Skeletal muscle tissue (tissue), 4 donors: ENCODE data around the gene PEAK3. TPM values are rescaled to one million over a fixed set of nuclear protein-coding genes. Genes with fewer than 3 reads are reported as not detected.

Experiments used
- H3K27ac ChIP-seq: one replicate; pipeline ENCODE4 v1.7.0; 2013; ENCODE audit warnings: mild to moderate bottlenecking, low read depth, low read length, inconsistent platforms
- H3K27me3 ChIP-seq, 3 donors: one replicate each; pipeline ENCODE4 v1.7.0; 2013; ENCODE audit warnings: low read length in 3 of 3; ENCODE audit not compliant: control insufficient read depth in 3 of 3, insufficient read depth in 3 of 3
- H3K36me3 ChIP-seq, 3 donors: one replicate each; pipeline ENCODE4 v1.7.0; 2013; ENCODE audit warnings: low read length in 3 of 3; ENCODE audit not compliant: control insufficient read depth in 3 of 3, insufficient read depth in 3 of 3
- H3K4me1 ChIP-seq, 3 donors: one replicate each; pipeline ENCODE4 v1.7.0; 2013; ENCODE audit warnings: low read length in 3 of 3, mild to moderate bottlenecking in 3 of 3; ENCODE audit not compliant: control insufficient read depth in 3 of 3, insufficient read depth in 3 of 3
- H3K4me3 ChIP-seq, 3 donors: one replicate each; pipeline ENCODE4 v1.7.0; 2013; ENCODE audit warnings: low read length in 3 of 3
- H3K9ac ChIP-seq, 3 donors: one replicate each; pipeline ENCODE4 v1.7.0; 2013; ENCODE audit warnings: low read length in 3 of 3, mild to moderate bottlenecking in 3 of 3, moderate library complexity in 2 of 3, low read depth in 1 of 3
- H3K9me3 ChIP-seq, 3 donors: one replicate each; pipeline ENCODE4 v1.7.0; 2013; ENCODE audit warnings: low read length in 3 of 3; ENCODE audit not compliant: control insufficient read depth in 3 of 3
- total RNA-seq: library from RNA; depleted of rRNA; stranded (reverse); fragments of >200 nt; gene quantifications from one replicate; pipeline ENCODE4 v1.2.3, GENCODE V29; 2014
- donor health status: Osteomylitis.

The PEAK3 gene
- total RNA-seq, 1 donor from 2014 or later: not detected

- Histone ChIP-seq H3K4me3 (no peak overlapping the region), H3K27me3 (no peaks in the 10 kb centered on the region), H3K27ac (no peak overlapping the region), H3K36me3 (peaks cover 20 to 28% (median 26%) of the 10 kb centered on the region in 3 donors), H3K9ac (peak overlapping the region in 1 of 3 donors; percentile 16), H3K9me3 (no peaks in the 10 kb centered on the region), H3K4me1 (peaks cover 49 to 70% (median 54%) of the 10 kb centered on the region in 3 donors)
These were observed 48.2 kb downstream of the PEAK3 start for GRCh38 chr19:2233601-2234280.

DNA sequence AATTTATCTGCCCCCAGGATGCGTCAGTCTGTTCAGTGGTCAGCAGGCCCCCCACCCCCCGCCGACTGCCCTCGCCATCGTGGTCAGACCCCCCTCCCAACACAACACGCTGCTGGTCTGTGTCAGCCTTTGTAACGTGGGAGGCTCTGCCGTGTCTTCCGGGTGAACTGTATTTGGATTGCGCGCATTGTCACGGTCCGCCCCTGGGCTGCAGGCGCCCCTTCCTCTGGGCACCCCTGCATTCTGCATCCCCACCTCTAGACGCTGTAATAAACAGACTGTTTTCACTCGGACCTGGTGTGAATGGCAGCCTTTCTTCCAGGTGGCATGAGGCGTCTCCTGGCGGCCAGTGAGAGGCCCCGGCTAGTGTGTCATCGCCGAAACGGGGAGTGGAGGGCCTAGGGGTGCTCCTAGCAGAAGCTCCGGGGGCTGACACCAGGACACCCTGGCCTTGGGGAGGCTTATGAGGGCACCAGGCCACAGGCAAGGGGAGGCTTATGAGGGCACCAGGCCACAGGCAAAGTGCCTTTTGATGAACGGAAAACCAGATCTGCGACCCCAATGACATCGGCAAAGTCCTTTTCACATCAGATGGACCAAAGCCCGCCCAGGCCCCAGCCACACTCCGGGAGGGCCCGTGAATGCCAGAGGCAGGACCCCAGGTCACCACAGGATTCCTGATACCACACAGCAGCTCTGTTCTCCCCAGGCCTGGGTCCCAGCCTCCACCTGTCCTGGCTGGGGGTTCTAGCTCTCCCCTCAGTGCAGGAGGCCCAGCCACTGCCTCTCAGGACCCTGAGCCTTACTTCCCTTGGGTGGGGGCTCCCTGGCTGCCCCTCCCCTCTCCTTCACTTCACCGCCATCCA, 49.5 kb downstream of the PEAK3 start:
- H3K27ac ChIP-seq: no peak overlapping the region
- H3K36me3 ChIP-seq: peaks cover 25 to 31% (median 26%) of the 10 kb centered on the region in 3 donors
- H3K27me3 ChIP-seq: no peaks in the 10 kb centered on the region
- H3K4me3 ChIP-seq: no peak overlapping the region
- peaks cover 43 to 64% (median 47%) of the 10 kb centered on the region in 3 donors for H3K4me1 ChIP-seq
- no peak overlapping the region for H3K9ac ChIP-seq
- H3K9me3 ChIP-seq: no peaks in the 10 kb centered on the region

- peak overlapping the region in 2 of 3 donors; percentile 45 to 60 for H3K9ac ChIP-seq
- H3K4me1 ChIP-seq: peaks cover 37 to 61% (median 42%) of the 10 kb centered on the region in 3 donors
- peaks cover 26 to 33% (median 29%) of the 10 kb centered on the region in 3 donors for H3K36me3 ChIP-seq
- peak overlapping the region in 1 of 3 donors; percentile 8 for H3K4me3 ChIP-seq
- no peaks in the 10 kb centered on the region for H3K9me3 ChIP-seq
- no peaks in the 10 kb centered on the region for H3K27me3 ChIP-seq
- H3K27ac ChIP-seq: peak overlapping the region; percentile 75
These were observed 50.3 kb downstream of the PEAK3 start for GRCh38 chr19:2231621-2232221.

- Histone ChIP-seq H3K9me3 (no peaks in the 10 kb centered on the region), H3K36me3 (peaks cover 28 to 39% (median 35%) of the 10 kb centered on the region in 3 donors), H3K4me3 (peak overlapping the region in 2 of 3 donors; percentile 8 to 35), H3K27ac (peak overlapping the region; percentile 75), H3K9ac (peak overlapping the region in 2 of 3 donors; percentile 45 to 60), H3K27me3 (no peaks in the 10 kb centered on the region), H3K4me1 (peaks cover 35 to 61% (median 42%) of the 10 kb centered on the region in 3 donors)
These were observed 51.0 kb downstream of the PEAK3 start for GRCh38 chr19:2230807-2231533.

DNA sequence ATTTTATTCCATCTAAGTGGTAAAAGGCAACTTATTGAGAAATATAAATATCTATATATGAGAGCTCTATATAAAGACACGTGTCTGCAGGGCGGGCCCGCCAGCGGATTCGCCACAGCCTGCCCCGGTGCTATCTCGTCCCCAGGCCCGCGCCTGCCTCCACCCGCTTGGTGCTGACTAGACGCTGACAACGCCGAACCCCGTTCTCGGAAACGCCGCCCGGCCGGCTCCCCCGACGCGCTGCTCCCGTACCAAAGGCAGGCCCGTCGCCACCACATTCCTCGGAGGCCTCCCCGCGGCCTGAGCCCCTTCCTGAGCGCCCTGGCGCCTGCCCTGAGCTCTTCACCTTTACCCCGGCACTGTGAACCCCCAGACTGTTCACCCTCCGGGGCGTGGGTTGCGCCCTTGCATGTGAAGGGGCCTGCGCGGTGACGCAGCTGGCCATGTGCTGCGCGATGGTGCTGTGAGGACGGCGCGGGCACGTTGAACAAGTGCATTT, 51.9 kb downstream of the PEAK3 start:
- H3K4me1 ChIP-seq: peaks cover 30 to 56% (median 38%) of the 10 kb centered on the region in 3 donors
- no peak overlapping the region for H3K27ac ChIP-seq
- peaks cover 35 to 48% (median 44%) of the 10 kb centered on the region in 3 donors for H3K36me3 ChIP-seq

GRCh38 chr19:2229103-2230032, 52.6 kb downstream of the PEAK3 start:
- H3K4me3 ChIP-seq: no peak overlapping the region
- no peaks in the 10 kb centered on the region for H3K27me3 ChIP-seq
- H3K9me3 ChIP-seq: no peaks in the 10 kb centered on the region
- peaks cover 41 to 54% (median 51%) of the 10 kb centered on the region in 3 donors for H3K36me3 ChIP-seq
- no peak overlapping the region for H3K27ac ChIP-seq
- peak overlapping the region in 1 of 3 donors; percentile 8 for H3K9ac ChIP-seq
- H3K4me1 ChIP-seq: peaks cover 26 to 51% (median 35%) of the 10 kb centered on the region in 3 donors

More for the DNA sequence above, 51.9 kb downstream of the PEAK3 start:
- H3K9me3 ChIP-seq: no peaks in the 10 kb centered on the region
- no peak overlapping the region for H3K4me3 ChIP-seq
- no peak overlapping the region for H3K9ac ChIP-seq
- H3K27me3 ChIP-seq: no peaks in the 10 kb centered on the region

GRCh38 chr19:2228157-2229030, 53.6 kb downstream of the PEAK3 start:
- H3K36me3 ChIP-seq: peaks cover 35 to 57% (median 47%) of the 10 kb centered on the region in 3 donors
- H3K9me3 ChIP-seq: no peaks in the 10 kb centered on the region
- no peak overlapping the region for H3K4me3 ChIP-seq
- H3K27me3 ChIP-seq: no peaks in the 10 kb centered on the region
- peaks cover 26 to 41% (median 32%) of the 10 kb centered on the region in 3 donors for H3K4me1 ChIP-seq
- H3K9ac ChIP-seq: peak overlapping the region in 1 of 3 donors; percentile 57
- H3K27ac ChIP-seq: no peak overlapping the region
